Measurements from ENCODE around the gene SEZ6L2. TPM values are rescaled to one million over a fixed set of nuclear protein-coding genes. Genes with fewer than 3 reads are reported as not detected.

SEZ6L2 gene
- total and polyA plus RNA-seq, 2 of the 13 experiments (the other 11 are each of a cell fraction or from before 2014, with no cell fraction given): 14.9 to 16.9 TPM

DNA sequence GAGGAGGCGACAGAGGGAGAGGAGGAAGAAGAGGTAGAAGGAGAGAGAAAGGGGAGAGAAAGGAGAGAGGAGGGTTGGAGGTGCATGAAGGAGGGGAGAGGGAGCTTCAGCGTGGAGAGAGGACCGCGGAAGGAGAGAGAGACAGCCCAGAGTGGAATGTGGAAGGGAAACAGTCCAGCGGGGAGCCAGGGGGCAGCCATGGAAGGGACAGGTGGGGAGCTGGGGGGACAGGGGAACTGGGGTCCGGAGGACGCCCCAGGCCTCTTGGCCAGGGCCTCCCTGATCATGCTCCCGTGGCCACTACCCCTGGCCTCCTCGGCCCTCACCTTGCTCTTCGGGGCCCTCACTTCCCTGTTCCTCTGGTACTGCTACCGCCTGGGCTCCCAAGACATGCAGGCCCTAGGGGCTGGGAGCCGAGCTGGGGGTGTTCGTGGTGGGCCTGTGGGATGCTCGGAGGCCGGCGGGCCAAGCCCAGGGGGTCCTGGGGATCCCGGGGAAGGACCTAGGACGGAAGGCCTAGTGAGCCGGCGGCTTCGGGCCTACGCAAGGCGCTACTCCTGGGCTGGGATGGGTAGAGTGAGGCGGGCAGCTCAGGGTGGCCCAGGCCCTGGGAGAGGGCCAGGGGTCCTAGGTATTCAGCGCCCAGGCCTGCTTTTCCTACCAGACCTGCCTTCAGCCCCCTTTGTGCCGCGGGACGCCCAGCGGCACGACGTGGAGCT, 1.7 kb upstream of the SEZ6L2 start (continued):
- TF ChIP-seq ZNF547 (CRISPR knock-in tag; IDR thresholded peaks at IDR 0.05) (0 out of 2 replicates have a peak, but pooled peaks have one; percentile 69), CHCHD3 (CRISPR knock-in tag; IDR thresholded peaks at IDR 0.05) (0 out of 2 replicates have a peak, but pooled peaks have one; percentile 57), SP2 (CRISPR knock-in tag; IDR thresholded peaks at IDR 0.05) (peak; percentile 39; the same call in 1 of the 2 replicates), ELF1 (CRISPR knock-in tag; IDR thresholded peaks at IDR 0.05) (peak; percentile 37; the same call in 1 of the 2 replicates), ZNF558 (CRISPR knock-in tag; IDR thresholded peaks at IDR 0.05; ENCODE audit: borderline replicate concordance) (peak; percentile 25; the same call in 1 of the 2 replicates), UBTF (CRISPR knock-in tag; IDR thresholded peaks at IDR 0.05) (peak; percentile 45; the same call in 1 of the 2 replicates), SALL1 (CRISPR knock-in tag; IDR thresholded peaks at IDR 0.05) (peak; percentile 33; the same call in 1 of the 2 replicates), ZNF768 (CRISPR knock-in tag; IDR thresholded peaks at IDR 0.05) (peak; percentile 60; the same call in 1 of the 2 replicates), POLR2A (IDR thresholded peaks at IDR 0.05; ENCODE audit: insufficient read depth in 1 of 2, low read depth in 2 of 2, low read length in 2 of 2) (0 out of 4 replicates have a peak, but pooled peaks of 1 of the 2 experiments have one; percentile 30), HDAC2 (CRISPR knock-in tag; IDR thresholded peaks at IDR 0.05) (peak; percentile 28; the same call in 1 of the 2 replicates), ZNF234 (CRISPR knock-in tag; conservative IDR thresholded peaks at IDR 0.05) (peak; percentile 71; the same call in 1 of the 2 replicates), WIZ (CRISPR knock-in tag; IDR thresholded peaks at IDR 0.05) (0 out of 2 replicates have a peak, but pooled peaks have one; percentile 34), NFKB2 (CRISPR knock-in tag; IDR thresholded peaks at IDR 0.05; ENCODE audit: borderline replicate concordance) (peak; percentile 42; the same call in 1 of the 2 replicates), KLF6 (CRISPR knock-in tag; IDR thresholded peaks at IDR 0.05) (0 out of 2 replicates have a peak, but pooled peaks have one; percentile 44), IKZF5 (CRISPR knock-in tag; IDR thresholded peaks at IDR 0.05) (peak; percentile 52; the same call in 1 of the 2 replicates), TEAD3 (CRISPR knock-in tag; optimal IDR thresholded peaks at IDR 0.05; ENCODE audit: borderline replicate concordance) (peak; percentile 19)
- TF ChIP-seq, protein P1, sequence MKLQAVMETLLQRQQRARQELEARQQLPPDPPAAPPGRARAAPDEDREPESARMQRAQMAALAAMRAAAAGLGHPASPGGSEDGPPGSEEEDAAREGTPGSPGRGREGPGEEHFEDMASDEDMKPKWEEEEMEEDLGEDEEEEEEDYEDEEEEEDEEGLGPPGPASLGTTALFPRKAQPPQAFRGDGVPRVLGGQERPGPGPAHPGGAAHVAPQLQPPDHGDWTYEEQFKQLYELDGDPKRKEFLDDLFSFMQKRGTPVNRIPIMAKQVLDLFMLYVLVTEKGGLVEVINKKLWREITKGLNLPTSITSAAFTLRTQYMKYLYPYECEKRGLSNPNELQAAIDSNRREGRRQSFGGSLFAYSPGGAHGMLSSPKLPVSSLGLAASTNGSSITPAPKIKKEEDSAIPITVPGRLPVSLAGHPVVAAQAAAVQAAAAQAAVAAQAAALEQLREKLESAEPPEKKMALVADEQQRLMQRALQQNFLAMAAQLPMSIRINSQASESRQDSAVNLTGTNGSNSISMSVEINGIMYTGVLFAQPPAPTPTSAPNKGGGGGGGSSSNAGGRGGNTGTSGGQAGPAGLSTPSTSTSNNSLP (IDR thresholded peaks at IDR 0.05; ENCODE audit: low read depth, low read length): no peak
- TF ChIP-seq, protein P2, sequence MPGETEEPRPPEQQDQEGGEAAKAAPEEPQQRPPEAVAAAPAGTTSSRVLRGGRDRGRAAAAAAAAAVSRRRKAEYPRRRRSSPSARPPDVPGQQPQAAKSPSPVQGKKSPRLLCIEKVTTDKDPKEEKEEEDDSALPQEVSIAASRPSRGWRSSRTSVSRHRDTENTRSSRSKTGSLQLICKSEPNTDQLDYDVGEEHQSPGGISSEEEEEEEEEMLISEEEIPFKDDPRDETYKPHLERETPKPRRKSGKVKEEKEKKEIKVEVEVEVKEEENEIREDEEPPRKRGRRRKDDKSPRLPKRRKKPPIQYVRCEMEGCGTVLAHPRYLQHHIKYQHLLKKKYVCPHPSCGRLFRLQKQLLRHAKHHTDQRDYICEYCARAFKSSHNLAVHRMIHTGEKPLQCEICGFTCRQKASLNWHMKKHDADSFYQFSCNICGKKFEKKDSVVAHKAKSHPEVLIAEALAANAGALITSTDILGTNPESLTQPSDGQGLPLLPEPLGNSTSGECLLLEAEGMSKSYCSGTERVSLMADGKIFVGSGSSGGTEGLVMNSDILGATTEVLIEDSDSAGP (CRISPR knock-in tag; IDR thresholded peaks at IDR 0.05; ENCODE audit: borderline replicate concordance): peak; percentile 60; the same call in 1 of the 2 replicates
- TF ChIP-seq, protein P3, sequence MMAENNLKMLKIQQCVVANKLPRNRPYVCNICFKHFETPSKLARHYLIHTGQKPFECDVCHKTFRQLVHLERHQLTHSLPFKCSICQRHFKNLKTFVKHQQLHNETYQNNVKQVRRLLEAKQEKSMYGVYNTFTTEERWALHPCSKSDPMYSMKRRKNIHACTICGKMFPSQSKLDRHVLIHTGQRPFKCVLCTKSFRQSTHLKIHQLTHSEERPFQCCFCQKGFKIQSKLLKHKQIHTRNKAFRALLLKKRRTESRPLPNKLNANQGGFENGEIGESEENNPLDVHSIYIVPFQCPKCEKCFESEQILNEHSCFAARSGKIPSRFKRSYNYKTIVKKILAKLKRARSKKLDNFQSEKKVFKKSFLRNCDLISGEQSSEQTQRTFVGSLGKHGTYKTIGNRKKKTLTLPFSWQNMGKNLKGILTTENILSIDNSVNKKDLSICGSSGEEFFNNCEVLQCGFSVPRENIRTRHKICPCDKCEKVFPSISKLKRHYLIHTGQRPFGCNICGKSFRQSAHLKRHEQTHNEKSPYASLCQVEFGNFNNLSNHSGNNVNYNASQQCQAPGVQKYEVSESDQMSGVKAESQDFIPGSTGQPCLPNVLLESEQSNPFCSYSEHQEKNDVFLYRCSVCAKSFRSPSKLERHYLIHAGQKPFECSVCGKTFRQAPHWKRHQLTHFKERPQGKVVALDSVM (CRISPR knock-in tag; IDR thresholded peaks at IDR 0.05): peak; percentile 57

Data from HepG2 (cell line).